HG03520 (cell line): ENCODE results near the gene TEX29.

Experiments used
- ATAC-seq: cut with Tn5 transposase; IDR thresholded peaks from one replicate; pipeline ENCODE4 v1.9.1; 2021; ENCODE audit warnings: mild to moderate bottlenecking, moderate library complexity; ENCODE audit not compliant: unreplicated experiment

Gene TEX29

DNA sequence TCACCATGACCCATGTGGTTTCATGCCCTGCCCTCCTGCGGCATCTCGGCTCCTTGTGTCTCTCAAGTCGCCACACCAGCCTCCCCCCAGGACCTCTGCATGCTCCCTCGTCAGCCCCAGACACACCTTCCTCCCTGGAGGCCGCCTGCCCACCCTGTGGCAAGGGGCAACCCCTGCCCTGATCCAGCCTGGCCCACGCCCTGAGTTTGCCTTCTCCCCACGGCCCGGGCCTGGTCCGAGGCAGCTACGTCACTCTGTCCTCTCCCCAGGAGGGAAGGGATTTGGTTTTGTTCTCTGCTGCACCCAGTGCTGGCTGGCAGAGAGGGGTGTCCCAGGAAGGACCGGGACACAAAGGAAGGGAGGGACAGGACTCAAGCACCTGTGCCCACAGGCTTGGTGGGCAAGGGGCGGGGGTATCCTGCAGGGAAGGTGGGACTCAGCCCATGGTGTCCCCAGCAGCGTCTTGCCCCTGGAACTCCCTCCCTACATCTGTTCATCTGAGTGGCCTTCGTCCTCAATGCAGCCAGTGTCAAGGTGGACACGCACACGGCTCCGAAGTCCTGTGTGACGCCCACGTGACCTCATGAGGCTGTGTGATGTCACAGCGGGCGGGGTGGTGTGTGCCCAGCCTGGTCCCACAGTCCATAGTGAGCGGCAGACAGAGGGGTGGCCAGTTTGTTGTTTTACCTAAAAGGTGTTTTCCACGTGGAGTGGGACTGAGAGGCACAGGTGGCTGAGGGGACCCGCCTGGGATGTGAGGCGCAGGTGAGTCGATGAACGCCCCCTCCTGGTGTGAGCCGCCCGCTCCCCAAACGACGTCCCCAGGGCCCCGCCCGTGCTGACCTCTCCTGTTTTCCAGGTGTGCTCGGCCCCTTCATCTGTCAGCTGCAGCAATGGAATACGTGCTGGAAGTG is at the start of gene TEX29:
Gene TEX29 (plus strand): TSS at position 645 of the 914 bp plus-strand sequence. CDS start 249 bp downstream, at position 894.
- ATAC-seq, result no peak

GRCh38 chr13:111270765-111271698 is 49.4 kb upstream of the TEX29 start:
- no peak for ATAC-seq

DNA sequence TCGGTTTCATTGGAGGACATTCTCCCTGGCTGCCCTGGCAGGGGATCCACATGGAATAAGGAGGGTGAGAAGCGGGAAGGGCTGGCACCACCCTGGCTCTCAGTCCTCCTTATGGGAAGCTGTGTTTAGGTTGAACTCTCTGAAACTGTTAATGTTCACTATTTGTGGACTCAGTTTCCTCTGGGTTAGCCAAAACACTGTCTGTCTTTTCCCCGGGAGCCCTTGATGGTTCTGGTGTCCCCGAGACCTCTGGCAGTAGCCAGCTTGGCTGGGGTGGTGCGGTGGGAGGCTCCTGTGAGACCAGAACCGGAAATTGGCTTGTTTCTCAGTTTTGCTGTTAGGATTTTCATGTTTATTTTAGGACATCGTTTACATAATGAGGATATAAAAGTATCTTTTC is 48.3 kb upstream of the TEX29 start:
- ATAC-seq, result no peak

- no peak for ATAC-seq
Measured at GRCh38 chr13:111275382-111275781, 45.1 kb upstream of the TEX29 start.

- no peak for ATAC-seq
Measured at GRCh38 chr13:111275995-111276618, 44.3 kb upstream of the TEX29 start.

GRCh38 chr13:111278258-111278657 is 42.2 kb upstream of the TEX29 start:
- ATAC-seq, result no peak

DNA sequence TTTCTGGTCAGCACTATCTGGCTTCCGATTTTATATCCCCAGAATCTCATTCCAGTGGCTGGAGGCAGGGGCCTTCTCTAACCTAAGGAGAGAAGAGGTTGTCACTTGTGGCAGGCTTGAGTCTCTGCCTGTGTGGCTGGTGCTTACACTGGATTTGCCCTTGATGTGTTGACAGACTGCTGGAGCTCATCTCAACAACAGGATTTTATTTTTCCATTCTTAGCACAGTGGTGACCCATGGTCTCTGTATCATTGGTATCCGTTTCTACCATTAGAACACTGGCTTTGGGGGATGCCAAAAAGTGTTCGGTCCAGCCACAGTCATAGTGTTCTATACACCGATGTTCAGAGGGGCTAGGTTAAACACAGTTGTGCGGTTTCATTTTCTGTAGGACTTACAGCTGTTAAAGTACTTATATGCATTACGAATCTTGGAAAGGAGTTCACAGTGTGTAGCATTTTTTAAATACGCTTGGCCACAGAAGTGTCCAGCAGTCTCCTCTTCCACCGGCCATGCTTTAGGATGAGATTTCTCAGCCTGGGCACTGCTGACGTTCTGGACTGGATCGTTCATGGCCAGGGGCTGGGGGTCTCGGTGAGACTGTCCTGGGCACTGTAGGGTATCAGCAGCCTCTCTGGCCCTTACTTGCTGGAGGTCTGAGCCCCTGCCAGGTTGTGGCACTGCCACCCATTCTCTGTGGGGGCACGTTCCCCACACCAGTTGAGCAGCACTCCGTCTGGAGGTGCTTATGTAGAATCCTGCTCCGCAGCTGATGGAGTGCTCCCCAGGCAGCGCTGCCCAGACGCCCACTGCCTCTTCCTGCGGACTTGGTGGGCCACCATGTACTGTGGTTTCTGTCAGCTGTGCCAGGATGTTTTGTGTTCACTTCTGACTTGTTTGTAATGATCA is 41.4 kb upstream of the TEX29 start:
- ATAC-seq, result no peak

DNA sequence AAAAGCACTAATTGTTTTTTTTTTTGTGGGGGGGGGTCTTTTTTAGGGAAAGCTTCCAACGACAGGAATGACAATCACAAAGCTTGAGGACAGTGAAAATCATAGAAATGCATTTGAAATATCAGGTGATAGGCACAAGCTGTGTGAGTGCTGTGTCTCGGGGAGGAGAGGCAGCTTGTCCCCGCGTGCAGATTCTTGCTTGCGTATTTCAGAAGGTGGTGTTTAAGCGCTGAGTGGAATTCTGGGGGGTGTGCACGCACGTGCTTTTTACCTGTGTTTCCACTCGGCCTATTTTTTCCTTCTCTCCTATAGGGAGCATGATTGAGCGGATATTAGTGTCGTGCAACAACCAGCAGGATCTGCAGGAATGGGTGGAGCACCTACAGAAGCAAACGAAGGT is 40.2 kb upstream of the TEX29 start:
- ATAC-seq, result no peak

DNA sequence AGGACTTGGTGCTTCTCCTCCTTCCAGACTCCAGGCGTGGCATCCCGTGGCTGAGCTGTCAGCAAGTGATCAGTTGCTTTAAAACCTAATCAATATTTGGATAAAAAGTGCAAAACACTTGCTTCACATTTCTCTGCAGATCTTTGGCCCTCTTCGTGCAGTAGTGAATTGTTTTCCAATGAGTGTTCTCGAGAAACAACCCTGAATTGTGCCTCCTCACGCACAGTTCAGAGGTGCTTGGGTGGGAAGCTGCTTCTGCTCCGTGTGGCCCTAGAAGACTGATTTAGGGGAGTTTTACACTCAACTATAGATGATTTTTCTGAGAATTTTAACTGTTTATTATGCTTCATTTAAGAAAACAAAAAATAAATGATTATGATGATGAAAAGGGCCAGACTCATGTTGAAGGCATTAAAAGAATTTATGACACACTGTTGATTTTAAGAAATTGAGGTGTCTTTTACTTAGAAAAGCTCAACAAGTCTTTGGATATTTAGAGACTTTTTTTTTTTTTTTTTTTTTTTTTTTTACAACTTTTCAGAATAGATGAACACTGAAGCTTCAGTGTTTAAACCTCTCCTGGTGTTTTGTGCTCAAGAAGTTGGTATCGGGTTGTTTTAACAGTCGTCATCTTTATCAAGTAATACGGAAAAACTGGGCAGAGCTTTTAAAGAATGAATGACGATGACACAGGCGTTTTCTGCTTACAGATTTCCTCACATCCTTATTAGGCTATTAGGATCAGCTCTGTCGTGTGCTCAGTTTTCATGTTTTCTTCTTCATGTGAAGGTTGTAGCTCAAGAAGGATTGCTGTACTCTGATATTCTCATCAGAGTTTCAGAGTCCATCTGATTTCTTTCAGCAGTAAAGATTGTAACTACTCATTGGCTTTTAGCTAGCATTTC is 39.5 kb upstream of the TEX29 start:
- no peak for ATAC-seq

DNA sequence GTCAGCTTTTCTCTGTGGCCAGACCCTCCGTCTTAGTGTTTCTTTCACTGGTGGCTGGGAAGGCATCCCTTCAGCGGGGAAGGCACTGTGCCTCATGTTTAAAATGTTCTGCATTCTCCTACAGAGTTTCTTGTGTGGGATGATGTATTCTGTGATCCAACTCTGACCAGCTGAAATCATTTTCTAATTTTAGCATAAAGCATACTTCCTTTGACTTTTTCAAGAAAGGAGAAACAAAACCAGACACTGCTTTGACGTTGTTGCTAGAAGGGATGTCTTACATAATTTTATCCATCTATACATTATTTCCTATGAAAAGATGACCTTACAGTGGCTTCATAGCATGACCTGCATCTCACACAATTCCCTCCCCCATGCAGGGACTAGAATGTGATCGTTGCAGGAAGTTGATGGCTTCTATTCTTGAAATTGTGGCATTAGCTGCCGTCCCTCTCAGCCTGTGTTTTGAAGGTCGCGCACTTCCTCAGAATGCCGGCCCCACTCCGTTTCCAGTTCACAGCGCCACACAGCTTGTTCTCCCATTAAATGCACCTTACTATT is 38.6 kb upstream of the TEX29 start:
- no peak for ATAC-seq

GRCh38 chr13:111282425-111282824 is 38.0 kb upstream of the TEX29 start:
- no peak for ATAC-seq

GRCh38 chr13:111282997-111283396 is 37.4 kb upstream of the TEX29 start:
- no peak for ATAC-seq

GRCh38 chr13:111283457-111283856 is 37.0 kb upstream of the TEX29 start:
- no peak for ATAC-seq

DNA sequence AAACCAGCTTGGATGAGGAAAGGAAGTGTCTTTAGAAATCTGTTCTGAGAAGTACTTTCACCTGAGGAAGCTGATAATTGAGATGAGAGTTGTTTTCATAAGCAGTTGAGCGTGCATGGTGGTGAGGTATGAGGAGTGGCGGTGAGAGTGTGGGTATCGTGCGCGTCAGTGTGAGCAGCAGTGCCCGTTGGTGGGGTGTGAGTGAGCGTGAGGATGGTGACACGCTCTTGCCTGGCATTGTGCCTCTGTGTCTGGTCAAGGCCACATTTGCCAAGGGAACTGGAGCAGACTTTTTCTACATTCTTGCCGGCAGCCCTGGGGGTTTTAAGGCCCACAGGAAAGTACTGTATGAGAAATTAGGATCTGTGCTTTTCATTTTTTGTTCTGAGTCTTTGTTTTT is 36.5 kb upstream of the TEX29 start:
- no peak for ATAC-seq

- ATAC-seq, result no peak
Measured at GRCh38 chr13:111284565-111284964, 35.9 kb upstream of the TEX29 start.

GRCh38 chr13:111286162-111286561 is 34.3 kb upstream of the TEX29 start:
- no peak for ATAC-seq

DNA sequence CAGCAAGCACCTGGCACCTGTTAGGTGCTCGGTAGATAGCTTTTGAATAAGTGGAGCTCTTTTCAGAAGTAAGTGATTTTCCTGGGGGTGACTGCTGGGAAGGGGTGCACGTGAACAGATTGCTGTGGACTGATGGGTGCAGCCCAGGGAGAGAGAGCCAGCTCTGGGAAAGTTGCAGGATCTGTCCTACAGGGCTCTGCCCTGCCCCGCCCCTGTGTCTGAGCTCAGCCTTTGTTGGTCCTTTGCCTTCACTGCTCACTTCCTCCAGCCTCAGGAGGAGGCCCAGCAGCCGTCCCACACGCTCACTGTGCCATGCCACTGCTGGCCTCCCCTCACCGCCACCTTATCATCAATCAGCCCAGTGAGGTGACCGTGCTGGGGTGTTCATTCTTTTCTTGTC is 33.7 kb upstream of the TEX29 start:
- no peak for ATAC-seq

- no peak for ATAC-seq
Measured at GRCh38 chr13:111287201-111287600, 33.2 kb upstream of the TEX29 start.

DNA sequence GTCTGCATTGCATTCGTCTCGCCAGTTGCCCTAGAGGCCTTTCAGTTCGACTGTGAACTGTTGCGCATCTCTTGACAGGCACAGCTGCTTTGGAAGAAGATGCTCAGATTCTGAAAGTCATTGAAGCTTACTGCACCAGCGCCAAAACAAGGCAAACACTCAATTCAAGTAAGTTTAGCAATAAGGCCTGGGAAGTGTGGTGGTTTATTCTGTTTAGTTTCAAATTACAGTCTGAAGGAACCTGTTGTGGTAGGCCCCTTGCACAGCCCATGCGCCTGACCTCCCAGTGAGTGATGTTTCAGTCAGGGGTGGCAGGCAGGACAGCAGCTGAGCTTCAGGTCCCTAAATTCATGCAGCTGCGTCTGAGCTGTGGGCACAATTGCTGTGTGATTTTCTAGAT is 32.2 kb upstream of the TEX29 start:
- no peak for ATAC-seq
